Gastroesophageal sphincter (tissue), 4 donors: Measurements from ENCODE around the gene GPR35. TPM values are rescaled to one million over a fixed set of nuclear protein-coding genes. Genes with fewer than 3 reads are reported as not detected.

Experiments
- ATAC-seq: fragments of 150-250 bp; one replicate; pipeline ENCODE4 v1.9.1; 2016; ENCODE audit warnings: mild to moderate bottlenecking, moderate library complexity
- H3K27ac ChIP-seq, 4 donors: fragments of 200-600 bp; sonication (generic) in 3 of 4; 1 replicate in 3 of 4; 2 replicates in 1 of 4; pipeline ENCODE4 v1.5.1; 2016 to 2019
- H3K27me3 ChIP-seq: fragments of 200-600 bp; sonication (generic); one replicate; pipeline ENCODE4 v1.5.1; 2019
- H3K36me3 ChIP-seq, 2 donors: fragments of 200-600 bp; sonication (generic); one replicate each; pipeline ENCODE4 v1.5.1; 2019; ENCODE audit warnings: control low read depth in 1 of 2
- H3K4me1 ChIP-seq, 3 donors: fragments of 200-600 bp; sonication (generic); 1 replicate in 2 of 3; 2 replicates in 1 of 3; pipeline ENCODE4 v1.5.1; 2016 to 2019; ENCODE audit warnings: control low read depth in 2 of 3
- H3K4me3 ChIP-seq, 2 donors: fragments of 200-600 bp; sonication (generic); one replicate each; pipeline ENCODE4 v1.5.1; 2019; ENCODE audit warnings: mild to moderate bottlenecking in 1 of 2, moderate library complexity in 1 of 2
- H3K9me3 ChIP-seq, 3 donors: fragments of 200-600 bp; sonication (generic); one replicate each; pipeline ENCODE4 v1.5.1; 2017 to 2019; ENCODE audit warnings: control low read depth in 2 of 3
- EP300 ChIP-seq: sonication (generic); formaldehyde crosslinking; IDR thresholded peaks from one replicate; pipeline ENCODE4 v1.6.1; 2017; ENCODE audit warnings: antibody characterized with exemption, mild to moderate bottlenecking
- POLR2A ChIP-seq, 2 donors: fragments of 450-650 bp; IDR thresholded peaks; one replicate each; pipeline ENCODE4 v1.6.1; 2017; ENCODE audit warnings: antibody characterized with exemption in 2 of 2, mild to moderate bottlenecking in 2 of 2, moderate library complexity in 1 of 2
- POLR2AphosphoS5 ChIP-seq: sonication (generic); formaldehyde crosslinking; IDR thresholded peaks from one replicate; pipeline ENCODE4 v1.6.1; 2017; ENCODE audit warnings: antibody characterized with exemption
- WGBS, 2 donors: methylation state at CpG; one replicate each; pipeline ENCODE4 v1.1.5; 2018; ENCODE audit warnings: low coverage in 1 of 2; 5-methylcytosine and 5-hydroxymethylcytosine counted together
- total RNA-seq, 4 donors: library from RNA; depleted of rRNA; stranded (reverse); fragments of >200 nt; gene quantifications; one replicate each; pipeline ENCODE4 v1.1.0, GENCODE V29; 2016
- TF ChIP-seq, protein P1 (sequence below), 4 experiments: fragments of 200-600 bp in 2 of 4; fragments of 450-650 bp in 2 of 4; sonication (generic) in 1 of 4; IDR thresholded peaks; one replicate each; pipeline ENCODE4 v1.5.1; 2017 to 2019; ENCODE audit warnings: antibody characterized with exemption in 4 of 4, mild to moderate bottlenecking in 2 of 4, moderate library complexity in 2 of 4

GPR35 gene
- total RNA-seq, 4 donors from 2014 or later = 0.93 to 2.3 (median 1.9) TPM

DNA sequence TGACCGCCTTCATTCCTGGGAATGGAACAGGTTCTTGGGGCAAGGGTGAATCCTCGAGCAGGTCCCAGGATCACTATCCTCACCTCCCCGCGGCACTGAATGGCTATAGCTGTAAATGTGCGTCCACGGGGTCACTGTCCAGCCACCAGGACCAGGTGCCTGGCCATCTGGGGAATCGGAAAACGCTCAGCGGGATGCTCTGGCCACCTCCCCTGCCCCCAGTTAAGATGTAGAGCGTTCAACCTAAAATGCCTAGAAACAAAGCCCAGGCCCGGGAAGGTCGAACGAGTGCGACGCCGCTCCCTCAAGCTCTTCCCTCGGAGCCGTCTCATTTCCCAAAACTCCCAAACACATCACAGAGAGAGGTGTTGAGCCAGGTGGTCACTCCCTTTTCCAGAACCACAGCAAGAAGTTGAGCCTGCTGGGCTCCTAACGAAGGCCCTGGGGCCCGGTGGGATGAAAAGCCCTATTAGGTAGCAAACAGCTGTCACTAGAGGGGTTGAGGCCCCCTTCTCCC lies 39.5 kb upstream of the GPR35 start:
- Histone ChIP-seq H3K4me3 (peak overlapping the region; percentile 55 to 70), H3K4me1 (peaks cover 0 to 61% (median 27%) of the 10 kb centered on the region in 3 donors), H3K9me3 (no peaks in the 10 kb centered on the region), H3K27me3 (no peaks in the 10 kb centered on the region), H3K27ac (peak overlapping the region; percentile 85 to 93 (median 91)), H3K36me3 (peaks cover 0 to 23% of the 10 kb centered on the region in 2 donors)
- TF ChIP-seq EP300 (no peak), POLR2A (IDR thresholded peaks at IDR 0.05) (no peak), POLR2AphosphoS5 (no peak)
- TF ChIP-seq, protein P1, sequence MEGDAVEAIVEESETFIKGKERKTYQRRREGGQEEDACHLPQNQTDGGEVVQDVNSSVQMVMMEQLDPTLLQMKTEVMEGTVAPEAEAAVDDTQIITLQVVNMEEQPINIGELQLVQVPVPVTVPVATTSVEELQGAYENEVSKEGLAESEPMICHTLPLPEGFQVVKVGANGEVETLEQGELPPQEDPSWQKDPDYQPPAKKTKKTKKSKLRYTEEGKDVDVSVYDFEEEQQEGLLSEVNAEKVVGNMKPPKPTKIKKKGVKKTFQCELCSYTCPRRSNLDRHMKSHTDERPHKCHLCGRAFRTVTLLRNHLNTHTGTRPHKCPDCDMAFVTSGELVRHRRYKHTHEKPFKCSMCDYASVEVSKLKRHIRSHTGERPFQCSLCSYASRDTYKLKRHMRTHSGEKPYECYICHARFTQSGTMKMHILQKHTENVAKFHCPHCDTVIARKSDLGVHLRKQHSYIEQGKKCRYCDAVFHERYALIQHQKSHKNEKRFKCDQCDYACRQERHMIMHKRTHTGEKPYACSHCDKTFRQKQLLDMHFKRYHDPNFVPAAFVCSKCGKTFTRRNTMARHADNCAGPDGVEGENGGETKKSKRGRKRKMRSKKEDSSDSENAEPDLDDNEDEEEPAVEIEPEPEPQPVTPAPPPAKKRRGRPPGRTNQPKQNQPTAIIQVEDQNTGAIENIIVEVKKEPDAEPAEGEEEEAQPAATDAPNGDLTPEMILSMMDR (IDR thresholded peaks at IDR 0.05) = no peak
- no peak for ATAC-seq
- 0% methylated on average over 9 of the region's 20 CpGs; no CpG with 5 or more reads in 1 of the 2 donors for WGBS, 2 donors

DNA sequence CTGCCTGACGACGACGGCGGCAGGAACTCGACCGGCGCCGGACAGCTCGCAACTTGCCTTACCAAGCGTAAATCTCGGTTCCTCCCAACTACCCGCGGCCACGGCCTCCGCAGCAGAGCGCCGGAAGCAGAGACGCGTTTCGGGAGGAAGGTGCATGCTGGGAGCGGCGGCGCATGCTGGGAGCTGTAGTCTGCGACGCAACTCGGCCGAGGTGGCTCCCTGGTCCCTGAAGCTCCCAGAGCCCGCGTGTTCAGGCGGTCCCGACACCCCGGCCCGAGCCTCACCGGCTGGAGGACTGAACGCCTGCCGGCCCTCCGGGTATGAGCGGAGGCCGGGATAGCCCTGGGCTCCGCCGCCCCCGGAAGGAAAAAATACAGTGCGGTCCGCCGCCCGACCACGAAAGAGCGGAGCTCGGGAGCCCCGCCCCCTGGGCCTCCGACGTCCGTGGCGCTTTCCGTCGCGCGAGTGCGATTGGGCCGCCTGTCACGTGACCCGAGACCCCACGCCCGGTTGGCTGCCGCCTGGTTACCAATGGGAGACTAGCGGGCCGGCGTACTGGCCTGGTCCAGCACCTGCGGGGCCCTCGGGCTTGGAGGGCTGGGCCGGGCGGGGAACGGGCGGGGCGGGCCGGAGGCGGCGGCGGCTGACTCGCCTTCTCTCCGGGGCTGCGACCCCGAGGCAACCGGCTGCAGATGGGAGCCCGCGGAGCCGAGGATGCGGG lies 38.9 kb upstream of the GPR35 start, which contains the start of gene CAPN10:
CAPN10 (plus strand) TSS at position 537 of the 721 bp plus-strand sequence; CDS start at position 715, 178 bp downstream.
- TF ChIP-seq POLR2AphosphoS5 (peak; percentile 68), EP300 (no peak), POLR2A (IDR thresholded peaks at IDR 0.05) (peak; percentile 51 to 60)
- TF ChIP-seq, protein P1 (IDR thresholded peaks at IDR 0.05) = peak in 2 of 4 experiments; percentile 8 to 21
- no peaks in the 10 kb centered on the region for H3K27me3 ChIP-seq
- peak; percentile 98 for ATAC-seq
- H3K4me3 ChIP-seq = peak within 1 kb of the TSS; percentile 55 to 70
- peaks cover 0 to 23% of the 10 kb centered on the region in 2 donors for H3K36me3 ChIP-seq
- peaks cover 0 to 60% (median 27%) of the 10 kb centered on the region in 3 donors for H3K4me1 ChIP-seq
- no CpG with 5 or more reads among the region's 88 CpGs for WGBS, 2 donors
- H3K9me3 ChIP-seq = no peaks in the 10 kb centered on the region
- peak within 1 kb of the TSS; percentile 85 to 93 (median 91) for H3K27ac ChIP-seq

GRCh38 chr2:240586919-240587800 lies 38.1 kb upstream of the GPR35 start:
- WGBS, 2 donors = 0% methylated on average over 1 of the region's 62 CpGs; no CpG with 5 or more reads in 1 of the 2 donors
- TF ChIP-seq, protein P1 (IDR thresholded peaks at IDR 0.05) = no peak
- TF ChIP-seq POLR2AphosphoS5 = no peak
- TF ChIP-seq POLR2A (IDR thresholded peaks at IDR 0.05) = no peak
- TF ChIP-seq EP300 = no peak
- Histone ChIP-seq H3K27ac (peak overlapping the region; percentile 0 to 93 (median 91)), H3K36me3 (peaks cover 0 to 30% of the 10 kb centered on the region in 2 donors), H3K27me3 (no peaks in the 10 kb centered on the region), H3K9me3 (no peaks in the 10 kb centered on the region), H3K4me1 (peaks cover 0 to 60% (median 27%) of the 10 kb centered on the region in 3 donors), H3K4me3 (peak overlapping the region; percentile 55 to 70)
- peak; percentile 32 for ATAC-seq

GRCh38 chr2:240588006-240588655 lies 37.1 kb upstream of the GPR35 start:
- 71% methylated on average over 4 to 10 of the region's 10 CpGs for WGBS, 2 donors
- Histone ChIP-seq H3K4me1 (peaks cover 0 to 54% (median 27%) of the 10 kb centered on the region in 3 donors), H3K9me3 (no peaks in the 10 kb centered on the region), H3K27ac (no peak overlapping the region), H3K4me3 (peak overlapping the region in 1 of 2 donors; percentile 70), H3K27me3 (no peaks in the 10 kb centered on the region), H3K36me3 (peaks cover 0 to 40% of the 10 kb centered on the region in 2 donors)
- no peak for ATAC-seq
- no peak for TF ChIP-seq EP300
